ENCODE measurements around the gene ATR. TPM values are rescaled to one million over a fixed set of nuclear protein-coding genes. Genes with fewer than 3 reads are reported as not detected.
A peak's percentile ranks its signal among the peaks of the same experiment; 100 is the strongest.
"Not testable (repeated sequence)": the region's sequence is repeated elsewhere in the genome, so short reads cannot be mapped to it uniquely, and the experiment has no call there.

The ATR gene
- total and polyA plus RNA-seq, 8 donors: 8.2 to 16.6 (median 11.3) TPM

- peak within 1 kb of the TSS; percentile 35 to 70 (median 61) for H3K4me3 ChIP-seq
- H3K36me3 ChIP-seq: no peaks in the 10 kb centered on the region
- FAIRE-seq: no peak
- H3K4me1 ChIP-seq: peaks cover 0 to 3% (median 0%) of the 10 kb centered on the region in 3 donors
- H3K9me3 ChIP-seq: no peaks in the 10 kb centered on the region
- intact Hi-C loops (cut with DNase I): no loop called here
- TF ChIP-seq, protein P1, sequence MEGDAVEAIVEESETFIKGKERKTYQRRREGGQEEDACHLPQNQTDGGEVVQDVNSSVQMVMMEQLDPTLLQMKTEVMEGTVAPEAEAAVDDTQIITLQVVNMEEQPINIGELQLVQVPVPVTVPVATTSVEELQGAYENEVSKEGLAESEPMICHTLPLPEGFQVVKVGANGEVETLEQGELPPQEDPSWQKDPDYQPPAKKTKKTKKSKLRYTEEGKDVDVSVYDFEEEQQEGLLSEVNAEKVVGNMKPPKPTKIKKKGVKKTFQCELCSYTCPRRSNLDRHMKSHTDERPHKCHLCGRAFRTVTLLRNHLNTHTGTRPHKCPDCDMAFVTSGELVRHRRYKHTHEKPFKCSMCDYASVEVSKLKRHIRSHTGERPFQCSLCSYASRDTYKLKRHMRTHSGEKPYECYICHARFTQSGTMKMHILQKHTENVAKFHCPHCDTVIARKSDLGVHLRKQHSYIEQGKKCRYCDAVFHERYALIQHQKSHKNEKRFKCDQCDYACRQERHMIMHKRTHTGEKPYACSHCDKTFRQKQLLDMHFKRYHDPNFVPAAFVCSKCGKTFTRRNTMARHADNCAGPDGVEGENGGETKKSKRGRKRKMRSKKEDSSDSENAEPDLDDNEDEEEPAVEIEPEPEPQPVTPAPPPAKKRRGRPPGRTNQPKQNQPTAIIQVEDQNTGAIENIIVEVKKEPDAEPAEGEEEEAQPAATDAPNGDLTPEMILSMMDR (IDR thresholded peaks at IDR 0.05): no peak
- peak within 1 kb of the TSS; percentile 75 to 94 (median 87) for H3K27ac ChIP-seq
- WGBS, 2 donors: 0 to 1% methylated on average over 56 of the region's 56 CpGs
- DNase-seq: peak; percentile 85 to 96 (median 94)
- peak; percentile 90 to 98 (median 96) for ATAC-seq
- no peaks in the 10 kb centered on the region for H3K27me3 ChIP-seq
These were observed 17.6 kb upstream of the ATR start, which contains the start of gene PLS1 for GRCh38 chr3:142595951-142596725. TSS of gene PLS1 (plus strand) at chr3:142596393. CDS start at chr3:142664238, 67,845 bp downstream.

DNA sequence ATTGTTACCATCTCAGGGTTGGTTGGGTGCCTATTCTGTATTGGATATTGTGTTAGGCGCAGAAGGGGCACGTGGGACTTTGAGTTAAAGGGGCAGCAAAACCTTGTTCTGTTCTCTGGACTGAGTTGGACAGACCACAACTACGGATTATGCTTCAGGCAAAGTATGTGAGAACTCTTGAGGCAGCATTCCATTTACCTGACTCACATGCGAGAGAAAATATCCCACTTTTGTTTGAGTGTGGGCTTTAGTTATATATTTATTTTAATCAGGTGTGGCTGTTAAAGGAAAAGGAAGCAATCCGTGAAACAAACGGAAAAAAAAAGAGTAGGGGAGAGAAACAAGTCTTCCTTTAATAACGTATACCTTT is 17.0 kb upstream of the ATR start:
- intact Hi-C loops (cut with DNase I): no loop called here
- no peaks in the 10 kb centered on the region for H3K9me3 ChIP-seq
- TF ChIP-seq, protein P1 (IDR thresholded peaks at IDR 0.05): no peak
- no peaks in the 10 kb centered on the region for H3K36me3 ChIP-seq
- H3K27me3 ChIP-seq: no peaks in the 10 kb centered on the region
- ATAC-seq (peak; percentile 52 to 63 (median 54)), FAIRE-seq (no peak), DNase-seq (peak in 2 of 6 donors; percentile 22 to 30)
- peaks cover 0 to 3% (median 0%) of the 10 kb centered on the region in 3 donors for H3K4me1 ChIP-seq
- peak overlapping the region; percentile 75 to 94 (median 87) for H3K27ac ChIP-seq
- whole genome bisulfite sequencing, 2 donors: 2 to 5% methylated on average over 7 of the region's 7 CpGs
- peak overlapping the region; percentile 35 to 70 (median 61) for H3K4me3 ChIP-seq

- 4 to 8% methylated on average over 1 of the region's 1 CpG for WGBS, 2 donors
- peak overlapping the region; percentile 75 to 94 (median 87) for H3K27ac ChIP-seq
- no peak for DNase-seq
- ATAC-seq: no peak
- peak overlapping the region in 2 of 4 donors; percentile 59 to 63 for H3K4me3 ChIP-seq
- intact Hi-C loops (cut with DNase I): no loop called here
- H3K9me3 ChIP-seq: no peaks in the 10 kb centered on the region
- TF ChIP-seq, protein P1 (IDR thresholded peaks at IDR 0.05): no peak
- no peak for FAIRE-seq
- H3K27me3 ChIP-seq: no peaks in the 10 kb centered on the region
- peaks cover 0 to 3% (median 0%) of the 10 kb centered on the region in 3 donors for H3K4me1 ChIP-seq
- H3K36me3 ChIP-seq: no peaks in the 10 kb centered on the region
These were observed 16.6 kb upstream of the ATR start for GRCh38 chr3:142595141-142595540.

- H3K36me3 ChIP-seq; ATAC-seq; H3K27ac ChIP-seq; H3K4me3 ChIP-seq; FAIRE-seq; H3K9me3 ChIP-seq; H3K4me1 ChIP-seq; H3K27me3 ChIP-seq; DNase-seq; intact Hi-C loops (cut with DNase I): not testable (repeated sequence)
- WGBS, 2 donors: 93 to 97% methylated on average over 7 of the region's 7 CpGs
These were observed 13.7 kb upstream of the ATR start for GRCh38 chr3:142592268-142592667.

DNA sequence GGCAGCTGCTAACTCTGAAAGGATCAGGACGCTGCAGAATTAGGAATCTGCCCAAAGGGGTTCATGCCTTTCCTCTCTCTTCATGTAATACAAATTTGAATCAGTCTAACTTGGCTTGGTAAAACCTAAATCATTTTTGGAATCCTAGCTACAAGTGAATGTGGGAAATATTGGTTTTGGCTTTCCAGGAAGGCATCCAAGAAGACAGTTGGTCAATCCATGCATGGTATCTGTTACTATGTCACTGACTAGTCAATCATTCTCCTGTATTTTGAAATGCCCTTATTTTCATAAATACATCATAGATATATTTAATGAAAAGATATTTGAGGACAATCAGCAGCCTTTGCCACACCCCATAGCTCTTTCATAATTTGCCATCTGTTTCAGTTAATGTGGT is 10.2 kb upstream of the ATR start:
- Histone ChIP-seq H3K4me1 (no peaks in the 10 kb centered on the region), H3K9me3 (no peaks in the 10 kb centered on the region), H3K27ac (no peak overlapping the region), H3K4me3 (no peak overlapping the region), H3K27me3 (no peaks in the 10 kb centered on the region), H3K36me3 (no peaks in the 10 kb centered on the region)
- FAIRE-seq (no peak), DNase-seq (no peak), ATAC-seq (no peak)
- WGBS, 2 donors: 70 to 84% methylated on average over 1 of the region's 1 CpG
- TF ChIP-seq, protein P1 (IDR thresholded peaks at IDR 0.05): no peak
- intact Hi-C loops (cut with DNase I): no loop called here
